ENCODE results near the gene ZBTB38. TPM values are rescaled to one million over a fixed set of nuclear protein-coding genes. Genes with fewer than 3 reads are reported as not detected.

ZBTB38 gene
- total RNA-seq, 6 experiments from 2014 or later, result 146 to 172 (median 158) TPM

DNA sequence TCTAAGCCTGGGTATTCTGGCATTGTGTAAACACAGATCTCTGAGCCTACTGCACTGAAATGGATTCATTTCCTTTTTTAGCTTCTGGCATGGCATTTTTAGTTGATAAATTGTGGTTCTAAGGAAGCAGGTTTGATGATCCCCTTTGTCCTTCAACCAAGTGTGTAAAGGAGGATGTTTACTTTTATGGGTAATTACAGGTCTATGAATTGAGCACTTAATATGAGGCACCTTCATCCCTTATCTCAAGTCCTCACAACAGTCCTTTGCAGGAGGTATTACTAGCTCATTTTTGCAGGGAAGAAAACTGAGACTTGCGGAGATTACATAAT is 30.8 kb upstream of the ZBTB38 start:
- H3K4me3 Mint-ChIP-seq, result peak overlapping the region; percentile 24
- peaks cover 10% of the 10 kb centered on the region; the same call in 1 of the 2 replicates for H3K36me3 Mint-ChIP-seq (ENCODE audit: low read depth)
- peak overlapping the region; percentile 73 for H3K27ac Mint-ChIP-seq
- DNase-seq, result no peak
- peaks cover 62% of the 10 kb centered on the region for H3K4me1 Mint-ChIP-seq (ENCODE audit: low read depth)
- H3K27me3 Mint-ChIP-seq (ENCODE audit: insufficient read depth), result no peaks in the 10 kb centered on the region
- TF ChIP-seq, protein P1, sequence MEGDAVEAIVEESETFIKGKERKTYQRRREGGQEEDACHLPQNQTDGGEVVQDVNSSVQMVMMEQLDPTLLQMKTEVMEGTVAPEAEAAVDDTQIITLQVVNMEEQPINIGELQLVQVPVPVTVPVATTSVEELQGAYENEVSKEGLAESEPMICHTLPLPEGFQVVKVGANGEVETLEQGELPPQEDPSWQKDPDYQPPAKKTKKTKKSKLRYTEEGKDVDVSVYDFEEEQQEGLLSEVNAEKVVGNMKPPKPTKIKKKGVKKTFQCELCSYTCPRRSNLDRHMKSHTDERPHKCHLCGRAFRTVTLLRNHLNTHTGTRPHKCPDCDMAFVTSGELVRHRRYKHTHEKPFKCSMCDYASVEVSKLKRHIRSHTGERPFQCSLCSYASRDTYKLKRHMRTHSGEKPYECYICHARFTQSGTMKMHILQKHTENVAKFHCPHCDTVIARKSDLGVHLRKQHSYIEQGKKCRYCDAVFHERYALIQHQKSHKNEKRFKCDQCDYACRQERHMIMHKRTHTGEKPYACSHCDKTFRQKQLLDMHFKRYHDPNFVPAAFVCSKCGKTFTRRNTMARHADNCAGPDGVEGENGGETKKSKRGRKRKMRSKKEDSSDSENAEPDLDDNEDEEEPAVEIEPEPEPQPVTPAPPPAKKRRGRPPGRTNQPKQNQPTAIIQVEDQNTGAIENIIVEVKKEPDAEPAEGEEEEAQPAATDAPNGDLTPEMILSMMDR (IDR thresholded peaks at IDR 0.05), result no peak
- peaks cover 5% of the 10 kb centered on the region; the same call in 1 of the 2 replicates for H3K9me3 Mint-ChIP-seq

DNA sequence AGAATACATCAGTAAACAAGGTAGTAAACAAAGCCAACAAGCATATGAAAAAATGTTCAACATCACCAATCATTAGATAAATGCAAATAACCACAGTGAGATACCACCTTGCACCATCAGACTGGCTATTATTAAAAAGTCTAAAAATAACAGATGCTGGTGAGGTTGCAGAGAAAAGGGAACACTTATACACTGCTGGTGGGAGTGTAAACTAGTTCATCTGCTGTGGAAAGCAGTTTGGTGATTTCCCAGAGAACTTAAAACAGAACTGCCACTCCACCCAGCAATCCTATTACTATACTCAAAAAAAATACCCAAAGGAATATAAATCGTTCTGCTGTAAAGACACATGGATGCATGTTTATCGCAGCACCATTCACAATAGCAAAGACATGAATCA is 30.3 kb upstream of the ZBTB38 start:
- Mint-ChIP-seq H3K27ac (no peak overlapping the region), H3K9me3 (peaks cover 5% of the 10 kb centered on the region; the same call in 1 of the 2 replicates)

DNA sequence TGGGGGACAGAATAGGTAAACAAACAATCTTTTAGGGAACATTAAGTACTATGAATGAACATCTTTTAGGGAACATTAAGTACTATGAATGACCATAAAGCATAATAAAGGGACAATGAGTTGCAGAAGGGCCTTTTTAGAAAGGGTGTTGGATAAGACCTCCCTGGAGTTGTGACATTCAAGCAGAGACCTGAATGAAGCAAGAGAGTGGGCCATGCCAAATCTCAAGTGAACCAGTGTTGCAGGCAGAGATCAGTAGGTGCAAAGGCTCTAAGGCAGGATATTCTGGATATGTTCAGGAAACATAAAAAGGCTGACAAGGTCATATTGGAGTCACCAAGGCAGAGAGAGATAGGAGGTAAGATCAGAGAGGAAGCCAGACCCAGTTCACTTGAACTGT is 29.4 kb upstream of the ZBTB38 start:
- TF ChIP-seq, protein P1 (IDR thresholded peaks at IDR 0.05), result no peak
- Mint-ChIP-seq H3K27ac (no peak overlapping the region), H3K36me3 (ENCODE audit: low read depth) (peaks cover 10% of the 10 kb centered on the region; the same call in 1 of the 2 replicates), H3K4me1 (ENCODE audit: low read depth) (peaks cover 49% of the 10 kb centered on the region), H3K27me3 (ENCODE audit: insufficient read depth) (no peaks in the 10 kb centered on the region; the same call in 1 of the 2 replicates), H3K9me3 (peaks cover 5% of the 10 kb centered on the region; the same call in 1 of the 2 replicates), H3K4me3 (no peak overlapping the region)
- DNase-seq, result no peak

More for the DNA sequence above, 30.3 kb upstream of the ZBTB38 start:
- TF ChIP-seq, protein P1 (IDR thresholded peaks at IDR 0.05), result no peak
- no peak overlapping the region for H3K4me3 Mint-ChIP-seq
- no peaks in the 10 kb centered on the region; the same call in 1 of the 2 replicates for H3K27me3 Mint-ChIP-seq (ENCODE audit: insufficient read depth)
- H3K4me1 Mint-ChIP-seq (ENCODE audit: low read depth), result peaks cover 57% of the 10 kb centered on the region
- DNase-seq, result no peak
- H3K36me3 Mint-ChIP-seq (ENCODE audit: low read depth), result peaks cover 10% of the 10 kb centered on the region; the same call in 1 of the 2 replicates

DNA sequence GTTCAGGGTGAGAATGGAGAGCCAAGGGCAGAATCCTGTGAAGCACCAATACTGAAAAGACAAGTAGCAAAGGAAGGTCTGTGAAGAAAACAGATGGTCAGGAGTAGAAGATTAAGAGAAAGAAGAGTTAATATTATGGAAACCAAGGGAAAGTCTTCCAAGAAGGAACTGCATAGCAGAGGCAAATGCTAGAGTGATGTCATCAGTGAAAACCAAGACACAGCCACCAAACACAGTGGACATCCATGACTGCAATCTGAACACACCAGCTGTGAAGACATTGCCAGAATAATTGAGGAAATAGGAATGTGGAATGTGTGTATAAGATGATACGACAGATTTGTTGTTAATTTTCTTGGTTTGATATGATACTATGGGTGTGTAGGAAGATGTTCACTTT is 26.8 kb upstream of the ZBTB38 start:
- H3K27me3 Mint-ChIP-seq (ENCODE audit: insufficient read depth), result no peaks in the 10 kb centered on the region; the same call in none of the 2 replicates
- DNase-seq, result no peak
- no peak overlapping the region for H3K4me3 Mint-ChIP-seq
- peaks cover 10% of the 10 kb centered on the region; the same call in 1 of the 2 replicates for H3K36me3 Mint-ChIP-seq (ENCODE audit: low read depth)
- peaks cover 5% of the 10 kb centered on the region; the same call in 1 of the 2 replicates for H3K9me3 Mint-ChIP-seq
- TF ChIP-seq, protein P1 (IDR thresholded peaks at IDR 0.05), result no peak
- H3K27ac Mint-ChIP-seq, result no peak overlapping the region
- H3K4me1 Mint-ChIP-seq (ENCODE audit: low read depth), result peaks cover 27% of the 10 kb centered on the region

DNA sequence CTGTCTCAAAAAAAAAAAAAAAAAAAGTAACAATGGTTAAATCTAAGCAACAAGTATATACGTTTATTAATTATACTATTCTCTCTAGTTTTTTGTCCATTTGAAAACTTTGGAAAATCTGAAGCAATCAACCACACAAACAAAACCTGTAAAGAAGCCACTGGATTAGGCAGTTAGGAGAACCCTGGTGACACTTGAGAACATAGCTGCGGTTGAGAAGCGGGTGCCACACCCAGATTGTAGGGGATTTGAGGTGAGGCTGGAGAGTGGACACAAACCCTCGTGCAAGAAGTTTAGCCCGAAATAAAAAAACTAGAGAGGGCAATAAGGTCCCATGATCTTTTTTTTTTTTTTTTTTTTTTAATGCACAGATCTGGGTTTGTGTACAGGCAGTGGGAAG is 25.9 kb upstream of the ZBTB38 start:
- Mint-ChIP-seq H3K27me3 (ENCODE audit: insufficient read depth) (no peaks in the 10 kb centered on the region; the same call in none of the 2 replicates), H3K4me1 (ENCODE audit: low read depth) (peaks cover 23% of the 10 kb centered on the region), H3K36me3 (ENCODE audit: low read depth) (peaks cover 10% of the 10 kb centered on the region; the same call in 1 of the 2 replicates)

More for the DNA sequence above, 25.9 kb upstream of the ZBTB38 start:
- TF ChIP-seq, protein P1 (IDR thresholded peaks at IDR 0.05), result no peak
- Mint-ChIP-seq H3K4me3 (no peak overlapping the region), H3K9me3 (peaks cover 5% of the 10 kb centered on the region; the same call in 1 of the 2 replicates), H3K27ac (no peak overlapping the region)
- no peak for DNase-seq

Data from HFFc6 (cell line).